PC-9 (cell line): ENCODE data around the gene NFX1. TPM values are rescaled to one million over a fixed set of nuclear protein-coding genes. Genes with fewer than 3 reads are reported as not detected.

Experiments
- BruUV-seq: library from RNA; stranded (reverse); fragments of 400-500 nt; replicated peaks from 2 replicates; lab custom pipeline; 2021; lab: Mats Ljungman, UMichigan
- CTCF ChIA-PET: fragments of 300-600 bp; sonication (Branson Sonifier 250); formaldehyde crosslinking; loops from one replicate; lab custom pipeline; 2022; ENCODE audit warnings: antibody characterized with exemption; lab: Charles Lee
- POLR2A ChIA-PET: fragments of 300-600 bp; sonication (Branson Sonifier 250); formaldehyde crosslinking; loops from one replicate; lab custom pipeline; 2022; ENCODE audit warnings: antibody characterized with exemption; ENCODE audit not compliant: unreplicated experiment; lab: Charles Lee
- DNase-seq, 2 experiments: peaks; one replicate each; pipeline versions ENCODE4 v3.0.0 to v3.0.0-alpha.2; 2015 to 2022; ENCODE audit warnings: mixed read lengths in 1 of 2
- H2AFZ ChIP-seq: fragments of 200-600 bp; sonication (generic); 2 replicates; pipeline ENCODE4 v1.8.1; 2017; ENCODE audit warnings: antibody characterized with exemption
- H3F3A ChIP-seq: fragments of 200-600 bp; sonication (generic); 2 replicates; pipeline ENCODE4 v1.8.1; 2017; ENCODE audit warnings: antibody characterized with exemption, mild to moderate bottlenecking, low read depth; ENCODE audit not compliant: insufficient read depth
- H3K27ac ChIP-seq: fragments of 200-600 bp; sonication (generic); 2 replicates; pipeline ENCODE4 v1.6.1; 2016; ENCODE audit warnings: mixed run types
- H3K27me3 ChIP-seq: fragments of 200-600 bp; sonication (generic); 2 replicates; pipeline ENCODE4 v1.6.1; 2016; ENCODE audit warnings: low read depth, mixed run types; ENCODE audit not compliant: insufficient read depth
- H3K36me3 ChIP-seq: fragments of 200-600 bp; sonication (generic); 2 replicates; pipeline ENCODE4 v1.6.1; 2016; ENCODE audit warnings: low read depth, mixed run types
- H3K4me1 ChIP-seq: fragments of 200-600 bp; sonication (generic); replicated peaks from 2 replicates; pipeline ENCODE4 v1.6.1; 2016; ENCODE audit warnings: mixed run types; ENCODE audit not compliant: insufficient read depth
- H3K4me2 ChIP-seq: fragments of 200-600 bp; sonication (generic); 2 replicates; pipeline ENCODE4 v1.6.1; 2017; ENCODE audit warnings: mixed run types
- H3K4me3 ChIP-seq: fragments of 200-600 bp; sonication (generic); 2 replicates; pipeline ENCODE4 v1.6.1; 2016; ENCODE audit warnings: mixed run types
- H3K79me2 ChIP-seq: fragments of 200-600 bp; sonication (generic); 2 replicates; pipeline ENCODE4 v1.6.1; 2017; ENCODE audit warnings: low read depth, mixed run types
- H3K9me2 ChIP-seq: fragments of 200-600 bp; sonication (generic); 2 replicates; pipeline ENCODE4 v1.8.1; 2017; ENCODE audit warnings: mild to moderate bottlenecking; ENCODE audit not compliant: insufficient read depth
- H3K9me3 ChIP-seq: fragments of 200-600 bp; sonication (generic); 2 replicates; pipeline ENCODE4 v1.8.1; 2016; ENCODE audit warnings: low read depth; ENCODE audit not compliant: insufficient read depth
- H4K20me1 ChIP-seq: fragments of 200-600 bp; sonication (generic); 2 replicates; pipeline ENCODE4 v1.8.1; 2017; ENCODE audit not compliant: insufficient read depth
- EZH2 ChIP-seq: fragments of 200-600 bp; sonication (generic); IDR thresholded peaks from 2 replicates; pipeline ENCODE4 v1.8.0; 2017; ENCODE audit warnings: antibody characterized with exemption, low read depth
- intact Hi-C: fragments of 100-400 bp; cut with micrococcal nuclease; formaldehyde crosslinking; loops from one replicate; pipeline ENCODE4 v1.10.0; 2022; ENCODE audit not compliant: unreplicated experiment
- total RNA-seq: library from RNA; stranded (reverse); gene quantifications from 2 replicates; pipeline ENCODE4 v1.2.3, GENCODE V29; 2021
- TF ChIP-seq, protein P1 (sequence below): fragments of 200-600 bp; sonication (generic); conservative IDR thresholded peaks from 2 replicates; pipeline ENCODE4 v1.6.1; 2017; ENCODE audit warnings: mixed run types, antibody characterized with exemption, mild to moderate bottlenecking, moderate library complexity

NFX1 gene
- total RNA-seq, 1 experiment from 2014 or later: 14.9 TPM

DNA sequence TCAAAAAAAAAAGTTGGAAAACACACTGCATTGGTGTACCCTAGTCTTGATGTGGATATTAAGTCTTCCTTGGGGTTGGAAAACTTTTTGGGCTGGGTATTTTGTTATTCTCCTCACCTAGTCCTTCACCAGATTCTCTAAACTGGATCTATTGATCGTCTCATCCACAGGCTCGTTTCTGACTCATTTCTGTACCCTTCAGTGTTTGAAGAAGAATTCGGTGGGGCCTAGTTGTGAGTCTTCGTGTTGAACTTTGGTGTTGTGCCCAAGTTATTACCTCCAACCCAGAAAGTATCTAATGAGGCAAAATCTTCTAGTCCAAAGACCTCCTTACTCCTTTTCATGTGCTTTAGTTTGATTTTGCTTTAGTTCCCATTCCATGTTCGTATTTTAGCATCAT lies 1.6 kb downstream of the NFX1 start:
- H3K4me2 ChIP-seq: peak overlapping the region; percentile 93; the same call in 1 of the 2 replicates
- no peak overlapping the region for H2AFZ ChIP-seq
- ChIA-PET POLR2A (no interaction called here), CTCF (no interaction called here)
- H3K9me3 ChIP-seq: no peaks in the 10 kb centered on the region
- TF ChIP-seq EZH2: no peak
- TF ChIP-seq, protein P1, sequence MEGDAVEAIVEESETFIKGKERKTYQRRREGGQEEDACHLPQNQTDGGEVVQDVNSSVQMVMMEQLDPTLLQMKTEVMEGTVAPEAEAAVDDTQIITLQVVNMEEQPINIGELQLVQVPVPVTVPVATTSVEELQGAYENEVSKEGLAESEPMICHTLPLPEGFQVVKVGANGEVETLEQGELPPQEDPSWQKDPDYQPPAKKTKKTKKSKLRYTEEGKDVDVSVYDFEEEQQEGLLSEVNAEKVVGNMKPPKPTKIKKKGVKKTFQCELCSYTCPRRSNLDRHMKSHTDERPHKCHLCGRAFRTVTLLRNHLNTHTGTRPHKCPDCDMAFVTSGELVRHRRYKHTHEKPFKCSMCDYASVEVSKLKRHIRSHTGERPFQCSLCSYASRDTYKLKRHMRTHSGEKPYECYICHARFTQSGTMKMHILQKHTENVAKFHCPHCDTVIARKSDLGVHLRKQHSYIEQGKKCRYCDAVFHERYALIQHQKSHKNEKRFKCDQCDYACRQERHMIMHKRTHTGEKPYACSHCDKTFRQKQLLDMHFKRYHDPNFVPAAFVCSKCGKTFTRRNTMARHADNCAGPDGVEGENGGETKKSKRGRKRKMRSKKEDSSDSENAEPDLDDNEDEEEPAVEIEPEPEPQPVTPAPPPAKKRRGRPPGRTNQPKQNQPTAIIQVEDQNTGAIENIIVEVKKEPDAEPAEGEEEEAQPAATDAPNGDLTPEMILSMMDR: no peak
- no peaks in the 10 kb centered on the region for H3K27me3 ChIP-seq
- peaks cover 4% of the 10 kb centered on the region; the same call in 1 of the 2 replicates for H4K20me1 ChIP-seq
- H3K4me3 ChIP-seq: no peak overlapping the region
- H3K27ac ChIP-seq: no peak overlapping the region
- peaks cover 41% of the 10 kb centered on the region for H3K79me2 ChIP-seq
- no peaks in the 10 kb centered on the region for H3K36me3 ChIP-seq
- no peaks in the 10 kb centered on the region; the same call in 1 of the 2 replicates for H3K4me1 ChIP-seq
- intact Hi-C loops: loop anchor here (2.0 to 10.0 kb wide), 2 partner anchors 83 to 333 kb away; no protein-coding TSS in a partner anchor
- DNase-seq: no peak
- H3F3A ChIP-seq: peaks cover 7% of the 10 kb centered on the region; the same call in 1 of the 2 replicates
- no TSS peak for BruUV-seq
- no peaks in the 10 kb centered on the region for H3K9me2 ChIP-seq

DNA sequence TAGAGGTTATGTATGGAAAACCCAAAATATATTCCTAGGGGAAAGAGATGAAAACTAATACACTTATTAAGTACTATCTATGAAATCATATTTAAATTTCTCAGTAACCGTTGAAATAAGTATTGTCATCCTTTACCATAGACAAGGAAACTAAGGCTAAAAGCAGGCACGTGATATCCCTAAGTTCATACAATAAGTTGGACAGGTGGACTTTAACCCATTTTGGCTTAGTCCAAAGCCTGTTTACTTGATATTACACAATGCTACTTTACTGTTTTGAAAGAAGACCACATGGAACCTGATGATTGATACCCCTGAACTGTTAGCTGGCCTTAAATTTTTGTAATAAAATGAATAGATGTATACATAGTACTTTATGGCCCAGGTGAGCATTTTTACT lies 3.5 kb downstream of the NFX1 start:
- H3K27me3 ChIP-seq: no peaks in the 10 kb centered on the region
- no peak overlapping the region for H3K4me3 ChIP-seq
- no peaks in the 10 kb centered on the region; the same call in 1 of the 2 replicates for H3K4me1 ChIP-seq
- intact Hi-C loops: loop anchor here (10.0 kb wide), 1 partner anchor 81 kb away; no protein-coding TSS in a partner anchor
- no TSS peak for BruUV-seq
- CTCF ChIA-PET: no interaction called here
- peaks cover 41% of the 10 kb centered on the region for H3K79me2 ChIP-seq
- H3K4me2 ChIP-seq: no peak overlapping the region
- H3F3A ChIP-seq: peaks cover 4% of the 10 kb centered on the region; the same call in 1 of the 2 replicates
- no peaks in the 10 kb centered on the region for H3K9me2 ChIP-seq
- no peak overlapping the region for H2AFZ ChIP-seq
- POLR2A ChIA-PET: no interaction called here
- H3K36me3 ChIP-seq: no peaks in the 10 kb centered on the region
- no peaks in the 10 kb centered on the region for H3K9me3 ChIP-seq
- no peak for DNase-seq
- H3K27ac ChIP-seq: no peak overlapping the region
- peaks cover 4% of the 10 kb centered on the region; the same call in 1 of the 2 replicates for H4K20me1 ChIP-seq
- TF ChIP-seq EZH2: no peak
- TF ChIP-seq, protein P1: no peak

DNA sequence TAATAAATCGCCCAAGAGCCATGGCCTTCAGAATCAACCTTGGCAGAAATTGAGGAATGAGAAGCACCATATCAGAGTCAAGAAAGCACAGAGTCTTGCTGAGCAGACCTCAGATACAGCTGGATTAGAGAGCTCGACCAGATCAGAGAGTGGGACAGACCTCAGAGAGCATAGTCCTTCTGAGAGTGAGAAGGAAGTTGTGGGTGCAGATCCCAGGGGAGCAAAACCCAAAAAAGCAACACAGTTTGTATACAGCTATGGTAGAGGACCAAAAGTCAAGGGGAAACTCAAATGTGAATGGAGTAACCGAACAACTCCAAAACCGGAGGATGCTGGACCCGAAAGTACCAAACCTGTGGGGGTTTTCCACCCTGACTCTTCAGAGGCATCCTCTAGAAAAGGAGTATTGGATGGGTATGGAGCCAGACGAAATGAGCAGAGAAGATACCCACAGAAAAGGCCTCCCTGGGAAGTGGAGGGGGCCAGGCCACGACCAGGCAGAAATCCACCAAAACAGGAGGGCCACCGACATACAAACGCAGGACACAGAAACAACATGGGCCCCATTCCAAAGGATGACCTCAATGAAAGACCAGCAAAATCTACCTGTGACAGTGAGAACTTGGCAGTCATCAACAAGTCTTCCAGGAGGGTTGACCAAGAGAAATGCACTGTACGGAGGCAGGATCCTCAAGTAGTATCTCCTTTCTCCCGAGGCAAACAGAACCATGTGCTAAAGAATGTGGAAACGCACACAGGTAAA lies 4.5 kb downstream of the NFX1 start:
- ChIA-PET CTCF (no interaction called here), POLR2A (no interaction called here)
- no peak overlapping the region for H2AFZ ChIP-seq
- H3K27ac ChIP-seq: no peak overlapping the region
- peaks cover 4% of the 10 kb centered on the region; the same call in 1 of the 2 replicates for H4K20me1 ChIP-seq
- no peak for DNase-seq
- peaks cover 41% of the 10 kb centered on the region for H3K79me2 ChIP-seq
- intact Hi-C loops: loop anchor here (10.0 kb wide), 1 partner anchor 80 kb away; no protein-coding TSS in a partner anchor
- H3K4me3 ChIP-seq: no peak overlapping the region
- H3K9me3 ChIP-seq: no peaks in the 10 kb centered on the region
- no peaks in the 10 kb centered on the region for H3K27me3 ChIP-seq
- peaks cover 4% of the 10 kb centered on the region; the same call in 1 of the 2 replicates for H3F3A ChIP-seq
- no peaks in the 10 kb centered on the region for H3K9me2 ChIP-seq
- H3K4me2 ChIP-seq: no peak overlapping the region
- no TSS peak for BruUV-seq
- H3K36me3 ChIP-seq: no peaks in the 10 kb centered on the region
- TF ChIP-seq, protein P1: no peak
- no peak for TF ChIP-seq EZH2
- H3K4me1 ChIP-seq: no peaks in the 10 kb centered on the region; the same call in 1 of the 2 replicates
